Osteocyte (in vitro differentiated cells): ENCODE results near the gene IL25. TPM values are rescaled to one million over a fixed set of nuclear protein-coding genes. Genes with fewer than 3 reads are reported as not detected.

Experiments
- DNase-seq: peaks from one replicate; pipeline ENCODE4 v3.0.0; 2021; ENCODE audit warnings: mixed read lengths; ENCODE audit not compliant: unreplicated experiment; ENCODE audit errors: extremely low spot score
- H3K27ac Mint-ChIP-seq: one replicate; pipeline ENCODE4 v1.8.0; 2021; ENCODE audit warnings: mild to moderate bottlenecking, mixed read lengths; ENCODE audit not compliant: unreplicated experiment
- H3K27me3 Mint-ChIP-seq: one replicate; pipeline ENCODE4 v1.8.0; 2021; ENCODE audit warnings: mixed read lengths; ENCODE audit not compliant: unreplicated experiment
- H3K36me3 Mint-ChIP-seq: one replicate; pipeline ENCODE4 v1.8.0; 2021; ENCODE audit warnings: mixed read lengths; ENCODE audit not compliant: unreplicated experiment
- H3K4me1 Mint-ChIP-seq: one replicate; pipeline ENCODE4 v1.8.0; 2021; ENCODE audit warnings: mixed read lengths; ENCODE audit not compliant: unreplicated experiment
- H3K4me3 Mint-ChIP-seq: one replicate; pipeline ENCODE4 v1.8.0; 2021; ENCODE audit warnings: mild to moderate bottlenecking, moderate library complexity, mixed read lengths; ENCODE audit not compliant: unreplicated experiment
- H3K9me3 Mint-ChIP-seq: one replicate; pipeline ENCODE4 v1.8.0; 2021; ENCODE audit warnings: mixed read lengths; ENCODE audit not compliant: unreplicated experiment
- total RNA-seq: library from RNA; stranded (reverse); gene quantifications from 2 replicates; pipeline ENCODE4 v1.2.1, GENCODE V29; 2021
- TF ChIP-seq, protein P1 (sequence below): fragments of 200-600 bp; sonication (generic); IDR thresholded peaks from 2 replicates; pipeline ENCODE4 v1.5.0; 2021; ENCODE audit warnings: antibody characterized with exemption, mild to moderate bottlenecking, moderate library complexity

Gene IL25
- total RNA-seq, 1 donor from 2014 or later, result not detected

DNA sequence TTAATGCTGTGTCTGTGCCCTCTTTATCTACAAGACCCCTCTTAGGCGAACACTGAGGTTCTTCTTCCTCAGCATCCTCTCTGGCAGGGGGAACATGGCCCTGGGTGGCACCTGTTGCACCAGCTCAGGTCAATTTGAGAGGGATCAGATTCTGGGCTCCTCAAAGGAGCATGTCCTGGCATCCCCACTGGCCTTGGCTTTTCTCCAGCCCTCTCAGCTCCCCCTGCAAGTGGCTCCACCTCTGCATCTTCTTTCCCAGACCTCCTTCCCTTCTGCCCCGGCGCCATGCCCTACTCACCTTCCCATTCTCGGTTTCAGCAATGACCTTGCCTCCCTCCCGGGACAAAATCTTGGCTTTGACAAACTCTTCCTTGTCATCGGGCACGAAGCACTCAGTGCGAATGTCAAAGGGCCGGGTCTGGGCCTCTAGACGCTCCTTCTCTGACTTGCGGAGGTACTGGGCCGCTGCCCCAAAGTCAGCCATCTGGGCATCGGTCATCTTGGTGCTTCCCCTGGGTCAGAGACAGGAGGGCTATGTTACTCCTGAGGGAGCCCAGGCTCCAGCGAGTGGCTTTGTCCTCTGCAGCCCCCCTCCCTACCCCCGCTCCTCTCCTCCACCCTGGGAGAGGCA is 34.2 kb downstream of the IL25 start:
- no peak overlapping the region for H3K4me3 Mint-ChIP-seq
- DNase-seq, result no peak
- TF ChIP-seq, protein P1, sequence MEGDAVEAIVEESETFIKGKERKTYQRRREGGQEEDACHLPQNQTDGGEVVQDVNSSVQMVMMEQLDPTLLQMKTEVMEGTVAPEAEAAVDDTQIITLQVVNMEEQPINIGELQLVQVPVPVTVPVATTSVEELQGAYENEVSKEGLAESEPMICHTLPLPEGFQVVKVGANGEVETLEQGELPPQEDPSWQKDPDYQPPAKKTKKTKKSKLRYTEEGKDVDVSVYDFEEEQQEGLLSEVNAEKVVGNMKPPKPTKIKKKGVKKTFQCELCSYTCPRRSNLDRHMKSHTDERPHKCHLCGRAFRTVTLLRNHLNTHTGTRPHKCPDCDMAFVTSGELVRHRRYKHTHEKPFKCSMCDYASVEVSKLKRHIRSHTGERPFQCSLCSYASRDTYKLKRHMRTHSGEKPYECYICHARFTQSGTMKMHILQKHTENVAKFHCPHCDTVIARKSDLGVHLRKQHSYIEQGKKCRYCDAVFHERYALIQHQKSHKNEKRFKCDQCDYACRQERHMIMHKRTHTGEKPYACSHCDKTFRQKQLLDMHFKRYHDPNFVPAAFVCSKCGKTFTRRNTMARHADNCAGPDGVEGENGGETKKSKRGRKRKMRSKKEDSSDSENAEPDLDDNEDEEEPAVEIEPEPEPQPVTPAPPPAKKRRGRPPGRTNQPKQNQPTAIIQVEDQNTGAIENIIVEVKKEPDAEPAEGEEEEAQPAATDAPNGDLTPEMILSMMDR, result no peak
- H3K4me1 Mint-ChIP-seq, result no peaks in the 10 kb centered on the region
- no peaks in the 10 kb centered on the region for H3K9me3 Mint-ChIP-seq
- peaks cover 28% of the 10 kb centered on the region for H3K27me3 Mint-ChIP-seq
- H3K36me3 Mint-ChIP-seq, result no peaks in the 10 kb centered on the region
- no peak overlapping the region for H3K27ac Mint-ChIP-seq

DNA sequence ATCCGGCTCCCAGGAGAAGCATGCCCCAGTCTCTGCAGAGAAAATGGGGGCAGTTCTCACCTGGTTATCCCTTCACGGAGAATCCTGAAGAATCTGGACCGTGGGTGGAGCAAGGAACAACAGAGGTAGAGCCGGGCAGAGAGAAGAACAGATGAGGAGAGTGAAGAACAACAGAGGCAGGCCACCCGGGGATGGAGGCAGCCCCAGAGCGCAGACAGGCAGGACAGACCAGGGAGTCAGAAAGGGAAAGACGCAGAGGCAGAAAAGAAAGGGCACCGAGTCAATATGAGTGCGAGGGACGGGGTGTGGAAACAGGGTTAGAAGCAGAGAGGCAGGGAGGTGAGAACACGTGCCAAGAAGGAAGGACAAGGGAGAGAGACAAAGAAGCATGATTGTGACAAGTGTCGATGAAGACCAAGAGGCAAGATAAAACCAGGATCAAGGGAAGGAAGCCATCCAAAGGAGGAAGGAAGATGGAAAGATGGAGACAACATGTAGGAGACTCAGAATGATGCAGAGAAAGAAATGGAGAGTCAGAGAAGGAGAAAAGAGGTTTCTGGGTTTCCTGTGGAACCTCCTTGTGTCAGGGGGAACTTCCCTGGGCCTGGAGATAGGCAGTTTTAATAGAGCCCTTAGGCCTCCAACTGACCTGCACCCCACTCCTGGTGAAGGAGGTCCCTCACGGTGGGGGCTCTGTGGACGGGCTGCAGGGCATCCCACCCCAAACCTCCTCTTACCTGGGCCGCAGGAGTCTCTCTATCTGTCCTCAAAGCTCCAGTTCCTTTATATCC is 35.1 kb downstream of the IL25 start, which contains the start of gene MYH6:
Gene MYH6 (minus strand): TSS at position 758 of the 791 bp plus-strand sequence. CDS start 1,050 bp downstream, outside the sequence.
- DNase-seq, result no peak
- no peak within 1 kb of the TSS for H3K4me3 Mint-ChIP-seq
- no peaks in the 10 kb centered on the region for H3K9me3 Mint-ChIP-seq
- H3K36me3 Mint-ChIP-seq, result no peaks in the 10 kb centered on the region
- TF ChIP-seq, protein P1, result no peak
- no peak within 1 kb of the TSS for H3K27ac Mint-ChIP-seq
- H3K27me3 Mint-ChIP-seq, result peaks cover 30% of the 10 kb centered on the region
- H3K4me1 Mint-ChIP-seq, result no peaks in the 10 kb centered on the region

DNA sequence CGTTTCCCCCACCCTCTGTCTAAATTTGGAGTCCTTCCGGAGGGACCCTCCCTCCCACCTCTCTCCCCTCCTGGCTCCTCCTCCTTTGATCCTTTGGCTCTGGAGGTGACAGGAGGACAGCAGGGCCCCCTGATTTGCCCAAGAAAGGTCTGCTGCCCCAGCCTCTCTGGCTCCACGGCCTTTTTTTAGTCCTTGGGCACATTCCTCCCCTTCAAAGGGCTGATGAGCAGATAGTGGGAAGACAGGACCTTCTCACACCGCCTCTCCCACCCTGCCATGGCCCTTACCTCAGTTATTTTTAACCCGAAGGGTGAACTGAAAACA is 35.7 kb downstream of the IL25 start:
- peaks cover 32% of the 10 kb centered on the region for H3K27me3 Mint-ChIP-seq
- no peaks in the 10 kb centered on the region for H3K36me3 Mint-ChIP-seq
- TF ChIP-seq, protein P1, result no peak
- no peak for DNase-seq
- H3K27ac Mint-ChIP-seq, result no peak overlapping the region
- no peak overlapping the region for H3K4me3 Mint-ChIP-seq
- no peaks in the 10 kb centered on the region for H3K4me1 Mint-ChIP-seq
- no peaks in the 10 kb centered on the region for H3K9me3 Mint-ChIP-seq

DNA sequence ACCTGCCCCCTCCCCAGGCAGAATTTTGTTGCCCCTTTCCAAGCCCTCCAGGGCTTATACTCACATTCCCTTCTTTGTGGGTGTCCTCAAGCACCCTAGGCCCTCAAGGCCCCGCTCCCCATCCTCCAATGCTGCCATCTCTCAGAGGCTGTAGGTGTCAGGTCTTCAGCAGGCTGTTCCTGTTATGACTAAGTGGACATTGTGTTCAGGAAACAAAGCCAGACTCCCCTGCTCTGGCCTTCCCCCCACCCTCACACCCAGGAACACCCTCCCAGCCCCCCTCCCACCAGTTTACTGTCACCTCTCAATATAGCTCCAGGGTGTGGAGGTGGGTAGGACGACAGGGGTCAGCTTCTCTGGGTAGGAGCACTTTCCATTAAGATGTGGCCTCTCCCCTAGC is 36.9 kb downstream of the IL25 start:
- Mint-ChIP-seq H3K27me3 (peaks cover 25% of the 10 kb centered on the region), H3K27ac (no peak overlapping the region), H3K9me3 (no peaks in the 10 kb centered on the region), H3K36me3 (no peaks in the 10 kb centered on the region), H3K4me1 (no peaks in the 10 kb centered on the region), H3K4me3 (no peak overlapping the region)
- DNase-seq, result no peak
- TF ChIP-seq, protein P1, result no peak

DNA sequence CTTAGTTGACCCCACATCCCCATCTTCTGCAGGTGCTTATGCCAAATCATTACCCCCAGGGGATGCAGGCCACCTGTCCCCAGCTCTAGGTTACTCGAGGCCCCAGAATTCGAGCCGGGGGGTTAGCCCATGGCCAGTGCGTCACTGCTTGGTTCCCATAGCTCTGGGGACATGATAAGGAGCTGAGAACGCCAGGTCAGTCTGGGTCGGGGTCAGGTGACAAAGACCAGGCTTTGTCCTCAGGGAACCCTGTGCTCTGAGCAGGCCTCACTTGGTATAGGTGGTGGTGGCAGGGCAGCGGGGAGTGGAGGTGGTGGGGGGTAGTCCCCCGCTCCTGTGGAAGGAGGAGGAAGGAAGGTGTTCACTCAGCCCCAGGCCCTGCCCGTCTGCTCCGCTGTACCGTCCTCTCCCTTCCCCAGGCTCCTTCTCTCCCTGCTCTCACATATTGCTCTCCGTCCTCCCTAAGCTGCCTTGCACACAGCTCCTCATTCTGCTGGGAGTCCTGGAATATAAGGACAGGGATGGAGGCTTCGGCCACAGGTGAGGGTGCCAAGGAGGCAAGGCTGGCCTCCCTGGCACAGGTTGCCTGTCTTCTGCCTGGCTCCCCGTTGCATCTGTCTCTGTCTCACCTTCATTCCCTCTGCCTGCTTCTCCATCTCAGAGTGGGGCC is 37.5 kb downstream of the IL25 start:
- H3K27me3 Mint-ChIP-seq, result peaks cover 25% of the 10 kb centered on the region
- no peak overlapping the region for H3K4me3 Mint-ChIP-seq
- H3K36me3 Mint-ChIP-seq, result no peaks in the 10 kb centered on the region
- H3K27ac Mint-ChIP-seq, result no peak overlapping the region
- no peak for DNase-seq
- H3K4me1 Mint-ChIP-seq, result no peaks in the 10 kb centered on the region
- H3K9me3 Mint-ChIP-seq, result no peaks in the 10 kb centered on the region
- TF ChIP-seq, protein P1, result no peak
